Stimulated activated CD8-positive, alpha-beta memory T cell treated with anti-CD3 and anti-CD28 coated beads, Interleukin-12 subunit alpha, Interleukin-12 subunit beta, amount 100 ng/mL, for 24 hours (primary cell): Measurements from ENCODE around the gene SLC16A6.
"Not testable (repeated sequence)": the region's sequence is repeated elsewhere in the genome, so short reads cannot be mapped to it uniquely, and the experiment has no call there.

Experiments used
- DNase-seq: peaks from one replicate; pipeline ENCODE4 v3.0.0-alpha.2; 2020; ENCODE audit errors: extremely low read depth

The SLC16A6 gene

GRCh38 chr17:68314916-68315535 is 24.1 kb upstream of the SLC16A6 start:
- no peak for DNase-seq

- no peak for DNase-seq
These were observed 19.2 kb upstream of the SLC16A6 start for GRCh38 chr17:68310152-68310551.

DNA sequence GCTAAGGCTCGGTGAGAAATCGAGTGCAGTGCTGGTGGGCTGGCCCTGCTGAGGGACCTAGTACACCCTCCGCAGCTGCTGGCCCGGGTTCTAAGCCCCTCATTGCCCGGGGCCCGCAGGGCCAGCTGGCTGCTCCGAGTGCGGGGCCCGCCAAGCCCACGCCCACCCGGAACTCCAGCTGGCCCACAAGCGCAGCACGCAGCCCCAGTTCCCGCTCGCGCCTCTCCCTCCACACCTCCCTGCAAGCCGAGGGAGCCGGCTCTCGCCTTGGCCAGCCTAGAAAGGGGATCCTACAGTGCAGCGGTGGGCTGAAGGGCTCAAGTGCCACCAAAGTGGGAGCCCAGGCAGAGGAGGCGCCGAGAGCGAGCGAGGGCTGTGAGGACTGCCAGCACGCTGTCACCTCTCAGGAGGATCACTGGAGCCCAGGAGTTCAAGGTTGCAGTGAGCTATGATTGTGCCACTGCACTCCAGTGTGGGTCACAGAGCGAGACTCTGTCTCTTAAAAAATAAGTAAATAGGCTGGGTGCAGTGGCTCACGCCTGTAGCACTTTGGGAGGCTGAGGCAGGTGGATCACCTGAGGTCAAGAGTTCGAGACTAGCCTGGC is 18.2 kb upstream of the SLC16A6 start:
- not testable (repeated sequence) for DNase-seq

DNA sequence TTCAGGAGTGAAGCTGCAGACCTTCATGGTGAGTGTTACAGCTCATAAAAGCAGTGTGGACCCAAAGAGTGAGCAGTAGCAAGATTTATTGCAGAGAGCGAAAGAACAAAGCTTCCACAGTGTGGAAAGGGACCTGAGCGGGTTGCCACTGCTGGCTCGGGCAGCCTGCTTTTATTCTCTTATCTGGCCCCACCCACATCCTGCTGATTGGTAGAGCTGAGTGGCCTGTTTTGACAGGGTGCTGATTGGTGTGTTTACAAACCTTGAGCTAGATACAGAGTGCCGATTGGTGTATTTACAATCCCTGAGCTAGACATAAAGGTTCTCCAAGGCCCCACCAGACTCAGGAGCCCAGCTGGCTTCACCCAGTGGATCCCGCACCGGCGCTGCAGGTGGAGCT is 17.6 kb upstream of the SLC16A6 start:
- DNase-seq = not testable (repeated sequence)

DNA sequence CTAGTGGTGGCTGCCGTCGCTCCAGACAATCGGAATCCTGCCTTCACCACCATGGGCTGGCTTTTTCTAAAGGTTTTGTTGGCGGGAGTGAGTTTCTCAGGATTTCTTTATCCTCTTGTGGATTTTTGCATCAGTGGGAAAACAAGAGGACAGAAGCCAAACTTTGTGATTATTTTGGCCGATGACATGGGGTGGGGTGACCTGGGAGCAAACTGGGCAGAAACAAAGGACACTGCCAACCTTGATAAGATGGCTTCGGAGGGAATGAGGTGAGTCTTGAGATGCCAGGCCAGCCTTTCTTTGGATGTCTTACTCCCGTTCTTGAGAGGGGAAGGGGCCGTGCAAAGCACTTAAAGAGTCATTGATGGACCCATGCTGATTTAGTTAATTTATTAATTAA is 16.5 kb upstream of the SLC16A6 start:
- DNase-seq = no peak

GRCh38 chr17:68306819-68307218 is 15.9 kb upstream of the SLC16A6 start:
- DNase-seq = no peak

GRCh38 chr17:68305142-68305541 is 14.2 kb upstream of the SLC16A6 start:
- DNase-seq = no peak

DNA sequence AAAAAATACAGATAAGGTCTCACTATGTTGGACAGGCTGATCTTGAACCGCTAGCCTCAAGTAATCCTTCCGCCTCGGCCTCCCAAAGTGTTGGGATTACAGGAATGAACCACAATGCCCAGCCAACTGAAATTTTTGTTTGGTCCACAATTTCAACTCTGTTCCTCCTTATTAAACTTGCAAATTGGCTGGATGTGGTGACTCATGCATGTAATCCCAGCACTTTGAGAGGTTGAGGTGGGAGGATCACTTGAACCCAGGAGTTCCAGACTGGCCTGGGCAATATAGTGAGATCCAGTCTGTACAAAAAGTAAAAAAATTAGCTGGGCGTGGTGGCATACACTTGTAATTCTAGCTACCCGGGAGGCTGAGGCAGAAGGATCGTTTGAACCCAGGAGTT is 13.8 kb upstream of the SLC16A6 start:
- no peak for DNase-seq

GRCh38 chr17:68302666-68303065 is 11.7 kb upstream of the SLC16A6 start:
- no peak for DNase-seq

- DNase-seq = no peak
These were observed 11.2 kb upstream of the SLC16A6 start for GRCh38 chr17:68302066-68302564.

GRCh38 chr17:68301438-68301959 is 10.6 kb upstream of the SLC16A6 start:
- no peak for DNase-seq

GRCh38 chr17:68299817-68300216 is 8.9 kb upstream of the SLC16A6 start:
- no peak for DNase-seq

GRCh38 chr17:68298601-68299000 is 7.7 kb upstream of the SLC16A6 start:
- no peak for DNase-seq

DNA sequence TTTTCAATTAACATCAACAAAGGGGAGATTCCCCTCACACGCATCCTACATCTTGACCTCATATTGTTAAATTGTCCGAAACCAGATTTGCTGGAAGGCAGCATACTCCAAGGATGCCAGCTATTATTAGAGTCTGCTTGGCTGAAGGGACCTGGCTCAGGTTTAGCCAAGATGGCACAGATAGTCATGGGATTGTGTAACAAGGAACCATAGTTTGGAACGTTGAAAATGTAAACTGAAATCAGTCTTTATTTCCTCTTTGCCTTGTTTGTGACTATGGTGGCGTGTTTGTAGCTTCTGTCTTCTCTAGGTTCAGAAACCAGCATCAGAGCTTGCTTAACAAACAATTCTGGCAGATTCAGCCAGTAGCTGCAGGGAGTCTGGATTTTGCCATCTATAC is 6.3 kb upstream of the SLC16A6 start:
- no peak for DNase-seq

GRCh38 chr17:68296217-68297191 is 5.6 kb upstream of the SLC16A6 start:
- no peak for DNase-seq

DNA sequence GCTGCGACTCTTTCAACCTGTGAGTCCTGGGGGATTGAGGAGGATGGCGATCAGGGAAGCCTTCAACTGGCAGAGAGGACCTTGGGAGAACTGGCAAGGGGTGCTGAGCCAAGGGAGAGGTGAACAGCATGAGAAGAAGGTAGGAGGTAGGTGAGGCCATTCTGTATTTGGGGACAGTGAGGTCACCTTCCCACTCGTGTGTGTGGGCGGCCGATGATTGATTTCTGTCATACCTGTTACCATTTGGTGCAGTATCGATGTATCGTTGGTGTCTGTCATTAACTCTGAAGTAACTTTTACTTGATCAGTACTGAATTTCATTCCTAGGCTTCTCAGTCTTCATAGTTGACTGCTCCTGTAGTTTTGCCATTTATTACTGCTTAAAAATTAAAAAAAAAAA is 4.2 kb upstream of the SLC16A6 start:
- DNase-seq = no peak

GRCh38 chr17:68294617-68295016 is 3.7 kb upstream of the SLC16A6 start:
- DNase-seq = no peak

- DNase-seq = no peak
These were observed 3.2 kb upstream of the SLC16A6 start for GRCh38 chr17:68294196-68294555.

GRCh38 chr17:68293490-68294195 is 2.7 kb upstream of the SLC16A6 start:
- DNase-seq = no peak

- no peak for DNase-seq
These were observed 1.7 kb upstream of the SLC16A6 start for GRCh38 chr17:68292689-68293040.

GRCh38 chr17:68291836-68292688 is 1.1 kb upstream of the SLC16A6 start:
- peak; percentile 81 for DNase-seq
